HG03039 (cell line): ENCODE measurements around the gene AP5M1.
"Not testable (repeated sequence)": the region's sequence is repeated elsewhere in the genome, so short reads cannot be mapped to it uniquely, and the experiment has no call there.

Source experiments
- ATAC-seq: cut with Tn5 transposase; IDR thresholded peaks from one replicate; pipeline ENCODE4 v1.9.1; 2021; ENCODE audit warnings: mild to moderate bottlenecking, moderate library complexity; ENCODE audit not compliant: unreplicated experiment

AP5M1 gene

GRCh38 chr14:57290751-57291150, 22.0 kb downstream of the AP5M1 start:
- no peak for ATAC-seq

- ATAC-seq = no peak
These were observed 23.2 kb downstream of the AP5M1 start for GRCh38 chr14:57291692-57292647.

- ATAC-seq = no peak
These were observed 25.4 kb downstream of the AP5M1 start for GRCh38 chr14:57293866-57294837.

DNA sequence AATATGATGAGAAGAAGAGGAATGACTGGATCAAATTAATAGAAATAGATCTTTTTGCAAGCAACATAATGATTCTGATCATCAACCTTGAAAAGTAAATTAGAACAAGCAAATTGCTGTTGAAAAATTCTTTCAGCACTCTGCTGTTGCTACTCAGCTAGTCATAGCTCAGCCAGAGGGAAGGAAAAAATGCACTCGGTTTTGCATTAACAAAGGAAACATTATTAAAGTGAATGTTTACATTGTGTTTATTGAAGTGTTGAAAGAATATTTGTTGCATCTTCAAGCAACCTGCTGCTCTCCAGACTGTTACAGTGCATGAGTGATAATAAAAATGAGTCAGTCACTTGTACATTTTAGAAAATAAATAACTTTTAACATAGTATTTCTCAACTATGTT, 26.5 kb downstream of the AP5M1 start:
- no peak for ATAC-seq

GRCh38 chr14:57297852-57298251, 29.1 kb downstream of the AP5M1 start:
- no peak for ATAC-seq

DNA sequence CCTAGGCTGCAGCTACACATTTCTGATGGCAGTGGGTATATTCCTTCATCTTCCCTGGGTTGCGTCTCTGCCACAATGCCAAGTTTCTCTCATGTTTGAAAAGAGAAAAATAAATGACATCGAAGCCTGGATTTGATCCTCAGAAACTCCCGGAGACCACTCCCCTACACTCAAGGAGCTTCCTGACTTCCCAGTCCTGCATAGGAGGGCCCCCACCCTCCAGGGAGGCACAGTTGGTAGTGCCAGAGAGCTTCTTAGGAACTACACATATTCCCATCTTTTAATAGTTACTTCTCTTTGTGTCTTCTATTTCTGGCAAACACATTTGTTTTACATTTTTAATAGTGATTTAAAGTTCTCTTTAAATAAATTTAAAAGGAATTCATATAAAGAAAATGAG, 30.7 kb downstream of the AP5M1 start:
- ATAC-seq = no peak

DNA sequence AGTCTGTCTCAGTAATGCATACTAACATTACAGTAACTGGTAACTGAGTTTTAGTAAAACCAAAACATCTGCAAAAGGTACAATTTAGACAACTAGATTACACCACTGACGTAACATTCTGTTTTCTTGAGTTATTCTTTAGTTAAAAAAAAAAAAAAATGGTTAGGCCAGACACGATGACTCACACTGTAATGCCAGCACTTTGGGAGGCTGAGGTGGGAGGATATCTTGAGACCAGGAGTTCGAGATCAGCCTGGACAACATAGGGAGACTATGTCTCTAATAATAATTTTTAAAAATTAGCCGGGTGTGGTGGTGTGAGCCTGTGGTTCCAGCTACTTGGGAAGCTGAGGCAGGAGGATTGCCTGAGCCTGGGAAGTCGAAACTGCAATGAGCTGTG, 34.1 kb downstream of the AP5M1 start:
- ATAC-seq = no peak

- no peak for ATAC-seq
These were observed 45.8 kb downstream of the AP5M1 start for GRCh38 chr14:57314396-57315089.

- ATAC-seq = peak; percentile 54
These were observed 48.6 kb downstream of the AP5M1 start for GRCh38 chr14:57317248-57317833.

GRCh38 chr14:57319636-57320192, 50.9 kb downstream of the AP5M1 start:
- no peak for ATAC-seq

DNA sequence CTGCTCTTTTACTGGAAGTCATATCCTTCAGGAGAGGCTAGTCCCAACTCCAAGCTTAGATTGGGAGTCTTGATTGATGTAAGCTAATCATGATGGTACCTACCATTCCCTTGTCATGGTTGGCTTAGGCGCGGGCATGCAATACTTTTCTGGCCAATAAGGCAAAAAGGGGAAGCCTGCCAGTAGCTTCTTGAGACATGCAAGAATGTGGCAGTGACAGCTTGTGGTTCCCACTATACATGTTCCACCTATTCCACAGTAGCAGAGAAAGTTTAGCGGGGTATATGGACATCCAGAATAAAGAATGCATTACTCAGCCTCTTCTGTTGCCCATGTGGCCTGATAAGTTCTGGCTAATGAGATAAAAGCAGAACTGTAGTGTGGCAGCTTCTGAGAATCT, 55.0 kb downstream of the AP5M1 start:
- no peak for ATAC-seq

GRCh38 chr14:57326253-57326652, 57.5 kb downstream of the AP5M1 start:
- ATAC-seq = peak; percentile 76

- no peak for ATAC-seq
These were observed 61.1 kb downstream of the AP5M1 start for GRCh38 chr14:57329833-57330232.

DNA sequence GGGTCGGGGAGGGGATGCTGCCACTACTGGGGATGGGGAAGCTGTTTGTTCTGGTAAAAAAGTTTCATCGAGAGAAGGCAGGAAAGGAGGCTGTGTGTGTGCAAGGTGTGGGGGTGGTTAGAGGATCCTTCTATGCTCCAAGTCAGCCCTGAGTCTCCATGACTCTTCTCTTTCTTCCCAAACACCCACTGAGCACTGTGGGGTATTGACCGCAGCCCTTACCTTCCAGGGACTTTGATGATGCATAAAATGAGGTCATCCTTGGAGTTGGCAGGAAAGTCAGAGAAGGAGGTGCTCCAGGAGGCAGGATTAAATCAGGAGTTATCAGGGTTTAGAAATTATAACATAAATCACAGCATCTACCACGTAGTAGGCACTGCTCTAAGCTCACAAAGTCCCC, 63.7 kb downstream of the AP5M1 start:
- ATAC-seq = not testable (repeated sequence)

DNA sequence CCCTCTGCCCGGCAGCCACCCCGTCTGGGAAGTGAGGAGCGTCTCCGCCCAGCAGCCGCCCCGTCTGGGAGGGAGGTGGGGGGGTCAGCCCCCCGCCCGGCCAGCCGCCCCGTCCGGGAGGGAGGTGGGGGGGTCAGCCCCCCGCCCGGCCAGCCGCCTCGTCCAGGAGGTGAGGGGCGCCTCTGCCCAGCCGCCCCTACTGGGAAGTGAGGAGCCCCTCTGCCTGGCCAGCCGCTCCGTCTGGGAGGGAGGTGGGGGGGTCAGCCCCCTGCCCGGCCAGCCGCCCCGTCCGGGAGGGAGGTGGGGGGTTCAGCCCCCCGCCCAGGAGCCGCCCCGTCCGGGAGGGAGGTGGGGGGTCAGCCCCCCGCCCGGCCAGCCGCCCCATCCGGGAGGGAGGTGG, 65.0 kb downstream of the AP5M1 start:
- not testable (repeated sequence) for ATAC-seq

- not testable (repeated sequence) for ATAC-seq
These were observed 75.0 kb downstream of the AP5M1 start for GRCh38 chr14:57343545-57344297.

- no peak for ATAC-seq
These were observed 76.3 kb downstream of the AP5M1 start for GRCh38 chr14:57345106-57345505.

DNA sequence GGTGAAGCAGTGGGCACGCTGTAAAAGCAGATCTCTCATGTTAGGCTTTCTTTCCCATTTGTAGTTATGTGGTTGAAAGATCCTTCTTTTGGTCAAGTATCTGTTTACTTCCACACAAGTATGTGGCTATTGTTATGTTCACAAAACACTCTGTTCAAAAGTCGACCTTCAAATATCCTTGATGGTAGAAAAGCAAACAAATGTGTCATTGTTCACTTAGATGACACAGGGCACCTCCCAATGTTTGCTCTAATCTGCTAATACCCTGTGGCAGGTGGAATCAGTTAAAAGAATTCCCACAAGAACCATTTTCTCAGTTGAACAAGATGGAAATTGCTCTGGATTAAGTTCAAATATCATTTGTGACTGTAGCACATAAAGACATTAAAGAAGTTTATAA, 78.0 kb downstream of the AP5M1 start:
- ATAC-seq = no peak
